Mesendoderm (in vitro differentiated cells): ENCODE measurements around the gene BTRC.
"Not testable (repeated sequence)": the region's sequence is repeated elsewhere in the genome, so short reads cannot be mapped to it uniquely, and the experiment has no call there.

Source experiments
- DNase-seq: peaks from one replicate; pipeline ENCODE4 v3.0.0; 2013
- H2AK5ac ChIP-seq: 2 replicates; pipeline ENCODE4 v1.6.1; 2013; ENCODE audit warnings: low read length, inconsistent platforms
- H2BK120ac ChIP-seq: 2 replicates; pipeline ENCODE4 v1.6.1; 2013; ENCODE audit warnings: low read depth, mild to moderate bottlenecking, low read length, moderate library complexity, mixed read lengths
- H2BK15ac ChIP-seq: replicated peaks from 2 replicates; pipeline ENCODE4 v1.6.1; 2013; ENCODE audit warnings: low read depth, mild to moderate bottlenecking, moderate library complexity
- H2BK5ac ChIP-seq: 2 replicates; pipeline ENCODE4 v1.6.1; 2013; ENCODE audit warnings: low read length, inconsistent platforms
- H3K18ac ChIP-seq: 2 replicates; pipeline ENCODE4 v1.6.1; 2013; ENCODE audit warnings: mild to moderate bottlenecking, low read length, mixed read lengths
- H3K23ac ChIP-seq: one replicate; pipeline ENCODE4 v1.6.1; 2013; ENCODE audit warnings: low read length
- H3K27ac ChIP-seq: 2 replicates; pipeline ENCODE4 v1.5.1; 2013; ENCODE audit warnings: low read depth, mild to moderate bottlenecking, inconsistent platforms, low read length, moderate library complexity
- H3K27me3 ChIP-seq: 2 replicates; pipeline ENCODE4 v1.6.1; 2013; ENCODE audit warnings: low read length, control low read depth, mild to moderate bottlenecking, inconsistent platforms; ENCODE audit not compliant: insufficient read depth, poor library complexity
- H3K36me3 ChIP-seq: 2 replicates; pipeline ENCODE4 v1.6.1; 2013; ENCODE audit warnings: low read length, inconsistent platforms; ENCODE audit not compliant: control insufficient read depth, insufficient read depth
- H3K4ac ChIP-seq: one replicate; pipeline ENCODE4 v1.6.1; 2013; ENCODE audit warnings: low read depth, mild to moderate bottlenecking, low read length, moderate library complexity
- H3K4me1 ChIP-seq: 2 replicates; pipeline ENCODE4 v1.6.1; 2013; ENCODE audit warnings: low read depth, low read length, inconsistent platforms; ENCODE audit not compliant: control insufficient read depth
- H3K4me2 ChIP-seq: 2 replicates; pipeline ENCODE4 v1.6.1; 2013; ENCODE audit warnings: low read length
- H3K4me3 ChIP-seq: 2 replicates; pipeline ENCODE4 v1.5.1; 2013; ENCODE audit warnings: mild to moderate bottlenecking, low read length
- H3K56ac ChIP-seq: one replicate; pipeline ENCODE4 v1.6.1; 2013; ENCODE audit warnings: low read length
- H3K79me1 ChIP-seq: 2 replicates; pipeline ENCODE4 v1.6.1; 2013; ENCODE audit warnings: low read length, inconsistent platforms
- H3K79me2 ChIP-seq: 2 replicates; pipeline ENCODE4 v1.6.1; 2013; ENCODE audit warnings: mild to moderate bottlenecking, low read length; ENCODE audit not compliant: control insufficient read depth, insufficient read depth
- H3K9ac ChIP-seq: 2 replicates; pipeline ENCODE4 v1.6.1; 2013; ENCODE audit warnings: low read length, inconsistent platforms
- H4K5ac ChIP-seq: one replicate; pipeline ENCODE4 v1.6.1; 2013; ENCODE audit warnings: low read length
- H4K8ac ChIP-seq: one replicate; pipeline ENCODE4 v1.6.1; 2013; ENCODE audit warnings: low read depth, mild to moderate bottlenecking, control low read depth, low read length, moderate library complexity
- WGBS: extraction: QIAGEN DNeasy Blood & Tissue Kit; methylation state at CpG from one replicate; pipeline ENCODE4 v1.1.7; 2013; ENCODE audit warnings: low lambda C conversion rate, missing lambda C conversion rate; ENCODE audit not compliant: insufficient coverage; ENCODE audit errors: extremely low coverage; 5-methylcytosine and 5-hydroxymethylcytosine counted together

The BTRC gene

DNA sequence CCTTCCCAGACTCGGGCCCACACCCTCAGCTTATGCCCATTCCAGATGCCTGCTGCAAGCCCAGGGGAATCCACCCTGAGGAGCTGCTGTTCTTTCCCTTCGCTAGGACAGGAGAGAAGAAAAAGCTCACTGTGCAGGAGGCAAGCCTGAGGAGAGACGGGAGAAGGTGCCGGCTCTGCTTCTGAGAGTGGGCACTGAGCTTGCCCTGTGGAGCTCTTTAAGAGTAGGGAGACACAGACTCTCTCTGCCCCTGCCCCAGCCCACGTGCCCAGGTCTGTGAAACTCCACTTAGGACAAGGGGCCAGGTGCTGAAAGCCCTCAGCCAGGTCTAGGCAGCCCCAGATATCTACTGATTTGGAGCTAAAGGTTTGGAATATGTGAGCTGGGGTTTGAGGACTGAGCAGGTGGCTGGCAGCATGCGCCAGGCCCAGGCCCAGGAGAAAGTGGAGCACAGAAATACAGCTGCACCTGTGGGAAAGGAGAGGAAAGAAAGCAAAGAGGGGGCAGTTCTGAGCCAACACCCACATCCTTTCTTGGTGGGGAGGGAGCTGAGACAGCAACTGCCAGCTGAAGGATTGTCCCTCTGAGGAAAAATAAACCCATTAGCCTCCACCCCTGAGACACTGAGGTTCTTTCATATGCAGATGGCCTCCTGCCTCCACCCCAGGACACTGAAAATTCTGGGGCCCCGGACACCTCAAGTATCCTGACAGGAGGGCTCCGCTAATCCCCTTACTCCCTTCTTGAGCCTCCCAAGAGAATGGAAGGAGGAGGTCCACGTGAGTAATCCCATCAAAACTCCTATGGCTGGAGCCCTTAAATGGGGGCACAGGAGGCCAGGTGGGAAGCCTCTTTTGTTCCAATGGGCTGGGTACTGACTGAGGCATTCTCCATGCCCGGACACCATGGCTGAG, 226.8 kb downstream of the BTRC start:
- Histone ChIP-seq H2BK15ac (no peak overlapping the region), H3K4me2 (no peak overlapping the region), H3K4me1 (no peaks in the 10 kb centered on the region), H2BK120ac (no peak overlapping the region), H3K9ac (no peak overlapping the region), H3K4ac (no peak overlapping the region), H2AK5ac (no peak overlapping the region), H3K79me2 (no peaks in the 10 kb centered on the region), H3K56ac (no peak overlapping the region), H3K79me1 (no peaks in the 10 kb centered on the region), H3K36me3 (peaks cover 3% of the 10 kb centered on the region), H3K23ac (no peak overlapping the region), H4K8ac (no peak overlapping the region), H3K27ac (no peak overlapping the region), H3K18ac (no peak overlapping the region), H2BK5ac (no peak overlapping the region), H3K27me3 (no peaks in the 10 kb centered on the region), H3K4me3 (no peak overlapping the region), H4K5ac (no peak overlapping the region)
- no CpG with 5 or more reads among the region's 10 CpGs for WGBS
- no peak for DNase-seq

DNA sequence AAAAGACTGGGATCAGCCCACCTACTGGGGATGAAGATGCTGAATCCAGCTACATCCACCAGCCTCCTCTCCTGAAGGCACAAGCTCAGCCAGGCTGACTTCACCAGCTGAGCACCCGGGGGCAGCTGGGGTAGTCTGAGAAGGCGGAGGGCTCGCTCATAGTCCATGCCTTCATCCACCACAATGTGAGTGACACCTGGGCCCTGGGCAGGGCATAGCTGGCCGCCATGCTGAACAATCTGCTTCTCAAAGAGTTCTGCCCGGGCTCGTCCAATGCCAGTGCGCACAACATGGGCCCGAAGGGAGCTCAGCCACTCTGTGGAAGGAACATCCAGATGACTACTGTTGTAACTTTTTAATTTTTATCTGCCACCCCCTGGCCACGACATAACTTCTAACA, 231.9 kb downstream of the BTRC start:
- Histone ChIP-seq H3K9ac (no peak overlapping the region), H3K79me2 (peaks cover 4% of the 10 kb centered on the region), H3K27me3 (no peaks in the 10 kb centered on the region), H3K23ac (no peak overlapping the region), H3K27ac (no peak overlapping the region), H2BK5ac (no peak overlapping the region), H3K36me3 (peaks cover 3% of the 10 kb centered on the region), H2BK15ac (no peak overlapping the region), H2AK5ac (no peak overlapping the region), H3K79me1 (peaks cover 7% of the 10 kb centered on the region), H4K8ac (no peak overlapping the region), H4K5ac (no peak overlapping the region), H3K56ac (no peak overlapping the region), H3K18ac (no peak overlapping the region), H2BK120ac (no peak overlapping the region), H3K4ac (no peak overlapping the region), H3K4me1 (peaks cover 6% of the 10 kb centered on the region), H3K4me3 (no peak overlapping the region), H3K4me2 (no peak overlapping the region)
- DNase-seq, result no peak
- WGBS, result no CpG with 5 or more reads among the region's 9 CpGs

DNA sequence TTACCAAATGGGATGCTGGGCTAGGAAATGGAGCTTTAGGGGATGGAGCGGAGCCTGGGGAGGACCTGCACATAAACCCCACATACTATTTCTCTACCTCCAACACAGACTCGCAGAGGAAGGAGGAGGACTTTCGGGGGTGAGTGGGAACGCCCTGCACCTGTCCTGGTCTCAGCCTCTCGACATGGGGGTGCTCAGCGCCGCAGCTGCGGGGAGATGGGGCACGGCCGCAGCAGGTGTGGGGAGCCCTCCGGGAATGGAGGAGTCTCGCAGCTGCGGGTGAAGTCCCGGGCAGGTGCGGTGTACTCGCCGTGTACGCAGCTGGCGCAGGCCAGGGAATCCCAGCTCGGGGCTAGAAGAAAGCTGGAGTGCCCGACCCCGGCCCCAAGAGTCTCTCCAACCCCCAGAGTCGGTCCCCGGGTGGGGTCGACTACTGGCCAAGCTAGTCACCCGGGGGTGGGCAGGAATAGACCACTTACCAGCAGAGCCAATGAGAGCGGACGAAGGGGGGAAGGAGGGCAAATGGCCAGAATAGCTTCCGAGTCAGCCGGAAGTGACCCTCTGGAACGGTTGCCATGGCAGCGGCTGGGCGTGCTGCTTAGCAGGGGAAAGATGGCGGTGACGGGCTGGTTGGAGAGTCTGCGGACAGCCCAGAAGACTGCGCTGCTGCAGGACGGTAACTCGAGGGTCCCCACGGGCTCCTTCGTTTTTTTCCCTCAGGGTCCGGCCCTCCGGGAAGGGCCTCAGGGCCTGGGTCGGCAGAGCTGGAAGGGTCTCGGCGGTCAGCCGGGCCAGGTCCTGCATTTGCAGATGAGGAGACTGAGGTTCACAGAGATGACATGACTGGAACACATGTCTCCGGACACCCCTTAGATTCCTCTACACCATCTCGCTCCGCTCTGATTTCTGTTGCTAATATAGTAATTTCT, 234.0 kb downstream of the BTRC start, which contains the start of the genes DPCD and POLL:
Gene DPCD, plus strand, starts transcription at position 597 of the 929 bp plus-strand sequence. Its CDS starts 16 bp downstream, at position 613.
Gene POLL, minus strand, starts transcription at position 533 of the 929 bp plus-strand sequence. CDS start 897 bp downstream, outside the sequence.
- H4K5ac ChIP-seq, result no peak within 1 kb of the TSS
- H3K27me3 ChIP-seq, result no peaks in the 10 kb centered on the region
- H3K79me2 ChIP-seq, result peaks cover 4% of the 10 kb centered on the region
- peak within 1 kb of the TSS; percentile 13 for H2BK5ac ChIP-seq
- no peak within 1 kb of the TSS for H2BK15ac ChIP-seq
- peak within 1 kb of the TSS; percentile 35 for H3K18ac ChIP-seq
- no peaks in the 10 kb centered on the region for H3K36me3 ChIP-seq
- peak within 1 kb of the TSS; percentile 72 for H3K23ac ChIP-seq
- peak within 1 kb of the TSS; percentile 90 for H3K4me2 ChIP-seq
- H3K27ac ChIP-seq, result no peak within 1 kb of the TSS
- peak; percentile 97 for DNase-seq
- H3K56ac ChIP-seq, result peak within 1 kb of the TSS; percentile 96
- peaks cover 6% of the 10 kb centered on the region for H3K4me1 ChIP-seq
- no CpG with 5 or more reads among the region's 50 CpGs for WGBS
- H2BK120ac ChIP-seq, result no peak within 1 kb of the TSS
- peak within 1 kb of the TSS; percentile 44 for H3K4ac ChIP-seq
- H3K79me1 ChIP-seq, result peaks cover 7% of the 10 kb centered on the region
- H3K9ac ChIP-seq, result peak within 1 kb of the TSS; percentile 91
- peak within 1 kb of the TSS; percentile 1 for H4K8ac ChIP-seq
- peak within 1 kb of the TSS; percentile 90 for H3K4me3 ChIP-seq
- no peak within 1 kb of the TSS for H2AK5ac ChIP-seq

DNA sequence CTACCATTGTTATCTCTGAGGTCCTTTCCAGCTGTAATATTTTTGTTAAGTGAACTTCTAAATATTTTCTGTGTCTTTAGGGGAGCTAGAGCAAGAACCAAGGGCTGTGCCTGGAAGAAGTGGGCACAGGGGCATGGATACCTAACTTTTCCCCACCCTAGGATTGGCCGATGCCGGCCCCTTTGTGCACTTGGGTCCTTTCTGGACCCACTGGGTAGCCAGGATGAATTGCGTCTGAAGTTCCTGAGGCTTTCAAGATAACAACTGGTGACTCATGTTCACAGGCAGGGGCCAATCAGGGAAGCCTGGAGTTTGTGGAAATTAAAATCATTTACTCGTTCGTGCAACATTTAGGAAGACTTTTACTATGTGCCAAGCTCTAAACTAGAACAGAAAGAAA, 234.9 kb downstream of the BTRC start:
- DNase-seq, result peak; percentile 44
- no peak overlapping the region for H3K18ac ChIP-seq
- no peak overlapping the region for H3K27ac ChIP-seq
- H2AK5ac ChIP-seq, result no peak overlapping the region
- no peak overlapping the region for H3K23ac ChIP-seq
- H3K79me2 ChIP-seq, result peaks cover 4% of the 10 kb centered on the region
- H3K4ac ChIP-seq, result no peak overlapping the region
- WGBS, result no CpG with 5 or more reads among the region's 5 CpGs
- no peak overlapping the region for H3K56ac ChIP-seq
- peaks cover 7% of the 10 kb centered on the region for H3K79me1 ChIP-seq
- no peak overlapping the region for H3K4me3 ChIP-seq
- peaks cover 6% of the 10 kb centered on the region for H3K4me1 ChIP-seq
- no peaks in the 10 kb centered on the region for H3K27me3 ChIP-seq
- no peak overlapping the region for H2BK5ac ChIP-seq
- no peak overlapping the region for H4K8ac ChIP-seq
- H3K4me2 ChIP-seq, result no peak overlapping the region
- H4K5ac ChIP-seq, result no peak overlapping the region
- H2BK120ac ChIP-seq, result no peak overlapping the region
- no peaks in the 10 kb centered on the region for H3K36me3 ChIP-seq
- peak overlapping the region; percentile 65 for H3K9ac ChIP-seq
- no peak overlapping the region for H2BK15ac ChIP-seq

DNA sequence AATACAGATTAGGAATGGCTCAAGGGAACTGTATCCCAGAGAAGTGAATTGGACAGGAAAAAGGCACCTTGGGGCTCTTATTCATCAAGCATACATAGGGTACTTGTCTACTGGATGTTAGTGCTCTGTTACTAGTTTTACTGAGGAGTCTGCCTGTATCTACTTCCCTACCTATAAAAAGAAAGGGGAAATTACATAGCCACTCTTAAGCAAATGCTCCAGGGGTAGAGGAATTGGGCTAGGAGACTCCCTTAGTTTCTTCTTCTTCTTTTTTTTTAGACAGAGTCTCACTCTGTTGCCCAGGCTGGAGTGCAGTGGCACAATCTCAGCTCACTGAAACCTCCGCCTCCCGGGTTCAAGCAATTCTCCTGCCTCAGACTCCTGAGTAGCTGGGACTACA, 239.4 kb downstream of the BTRC start:
- not testable (repeated sequence) for H3K23ac ChIP-seq, H3K4me3 ChIP-seq, H3K56ac ChIP-seq, H4K8ac ChIP-seq, H3K9ac ChIP-seq, H3K36me3 ChIP-seq, H3K4me2 ChIP-seq, H3K27me3 ChIP-seq, H2BK120ac ChIP-seq, H4K5ac ChIP-seq, H3K18ac ChIP-seq, DNase-seq, H2BK5ac ChIP-seq, H3K4me1 ChIP-seq, H2BK15ac ChIP-seq, H3K4ac ChIP-seq, H3K79me1 ChIP-seq, H3K27ac ChIP-seq, H2AK5ac ChIP-seq, H3K79me2 ChIP-seq
- no CpG with 5 or more reads among the region's 2 CpGs for WGBS
